Prostate gland (tissue), 2 donors: ENCODE measurements around the gene FXYD2. TPM values are rescaled to one million over a fixed set of nuclear protein-coding genes. Genes with fewer than 3 reads are reported as not detected.

Experiments
- DNase-seq: peaks from one replicate; pipeline ENCODE4 v3.0.0-alpha.2; 2019; ENCODE audit warnings: low spot score
- H3K27ac ChIP-seq, 2 donors: fragments of 200-600 bp; sonication (generic); 2 replicates each; pipeline ENCODE4 v1.5.1; 2017 to 2019
- H3K27me3 ChIP-seq: fragments of 200-600 bp; sonication (generic); replicated peaks from 2 replicates; pipeline ENCODE4 v1.5.1; 2019; ENCODE audit not compliant: insufficient read depth
- H3K36me3 ChIP-seq, 2 donors: fragments of 200-600 bp; sonication (generic); 1 replicate in 1 of 2; 2 replicates in 1 of 2; pipeline versions ENCODE4 v1.5.1 to v1.8.1; 2017 to 2019
- H3K4me1 ChIP-seq: fragments of 200-600 bp; sonication (generic); replicated peaks from 2 replicates; pipeline ENCODE4 v1.5.1; 2019
- H3K4me3 ChIP-seq, 2 donors: fragments of 200-600 bp; sonication (generic); 2 replicates each; pipeline ENCODE4 v1.5.1; 2017 to 2019
- H3K9me3 ChIP-seq: fragments of 200-600 bp; sonication (generic); 2 replicates; pipeline ENCODE4 v1.5.1; 2017
- CTCF ChIP-seq, 4 experiments: fragments of 200-600 bp in 2 of 4; fragments of 450-650 bp in 2 of 4; sonication (generic) in 2 of 4; IDR thresholded peaks; 1 replicate in 3 of 4; 2 replicates in 1 of 4; pipeline ENCODE4 v1.5.1; 2016 to 2019; ENCODE audit warnings: antibody characterized with exemption in 4 of 4, mild to moderate bottlenecking in 2 of 4, moderate library complexity in 2 of 4
- POLR2A ChIP-seq: fragments of 450-650 bp; IDR thresholded peaks from one replicate; pipeline ENCODE4 v1.6.1; 2016; ENCODE audit warnings: antibody characterized with exemption, mild to moderate bottlenecking
- POLR2AphosphoS5 ChIP-seq: sonication (generic); formaldehyde crosslinking; IDR thresholded peaks from one replicate; pipeline ENCODE4 v1.6.1; 2017; ENCODE audit warnings: antibody characterized with exemption
- WGBS: methylation state at CpG from one replicate; pipeline ENCODE4 v1.1.5; 2018; 5-methylcytosine and 5-hydroxymethylcytosine counted together
- intact Hi-C: fragments of 100-400 bp; cut with DNase I; formaldehyde crosslinking; loops from one replicate; pipeline ENCODE4 v1.14.2; 2022
- total RNA-seq, 2 donors: library from RNA; depleted of rRNA; stranded (reverse); fragments of >200 nt; gene quantifications; one replicate each; pipeline ENCODE4 v1.1.0, GENCODE V29; 2016

FXYD2 gene
- total RNA-seq, 2 donors from 2014 or later = 0.87 to 1.8 TPM

- no peak for DNase-seq
- TF ChIP-seq POLR2AphosphoS5 = no peak
- TF ChIP-seq CTCF (IDR thresholded peaks at IDR 0.05) = no peak
- TF ChIP-seq POLR2A = no peak
- no peak overlapping the region for H3K4me3 ChIP-seq
- 85% methylated on average over 14 of the region's 14 CpGs for WGBS
- H3K27me3 ChIP-seq = no peaks in the 10 kb centered on the region
- no peak overlapping the region for H3K27ac ChIP-seq
- H3K36me3 ChIP-seq = no peaks in the 10 kb centered on the region
- H3K4me1 ChIP-seq = no peaks in the 10 kb centered on the region
- H3K9me3 ChIP-seq = no peaks in the 10 kb centered on the region
- intact Hi-C loops = no loop called here
These were observed 5.5 kb upstream of the FXYD2 start for GRCh38 chr11:117830072-117830471.

- Histone ChIP-seq H3K9me3 (no peaks in the 10 kb centered on the region), H3K4me1 (no peaks in the 10 kb centered on the region), H3K27me3 (no peaks in the 10 kb centered on the region), H3K27ac (peak overlapping the region; percentile 29 to 56), H3K36me3 (no peaks in the 10 kb centered on the region), H3K4me3 (no peak overlapping the region)
- intact Hi-C loops = no loop called here
- WGBS = 20% methylated on average over 7 of the region's 7 CpGs
- TF ChIP-seq CTCF (IDR thresholded peaks at IDR 0.05) (no peak), POLR2AphosphoS5 (no peak), POLR2A (no peak)
- DNase-seq = no peak
These were observed 4.8 kb upstream of the FXYD2 start for GRCh38 chr11:117829369-117829725.

- TF ChIP-seq CTCF (IDR thresholded peaks at IDR 0.05) (no peak), POLR2A (peak; percentile 20), POLR2AphosphoS5 (no peak)
- no peaks in the 10 kb centered on the region for H3K9me3 ChIP-seq
- peak overlapping the region; percentile 29 to 56 for H3K27ac ChIP-seq
- H3K4me1 ChIP-seq = no peaks in the 10 kb centered on the region
- no peak for DNase-seq
- H3K4me3 ChIP-seq = no peak overlapping the region
- no peaks in the 10 kb centered on the region for H3K36me3 ChIP-seq
- WGBS = 62% methylated on average over 16 of the region's 16 CpGs
- intact Hi-C loops = no loop called here
- no peaks in the 10 kb centered on the region for H3K27me3 ChIP-seq
These were observed 4.2 kb upstream of the FXYD2 start for GRCh38 chr11:117828611-117829368.

GRCh38 chr11:117827521-117828511, 3.3 kb upstream of the FXYD2 start:
- Histone ChIP-seq H3K4me1 (no peaks in the 10 kb centered on the region), H3K9me3 (no peaks in the 10 kb centered on the region), H3K27me3 (no peaks in the 10 kb centered on the region), H3K36me3 (no peaks in the 10 kb centered on the region), H3K27ac (peak overlapping the region; percentile 29 to 56), H3K4me3 (no peak overlapping the region)
- no peak for TF ChIP-seq POLR2AphosphoS5
- no peak for TF ChIP-seq CTCF (IDR thresholded peaks at IDR 0.05)
- no peak for TF ChIP-seq POLR2A
- DNase-seq = no peak
- WGBS = 66% methylated on average over 15 of the region's 15 CpGs
- intact Hi-C loops = no loop called here
